GM18868 (cell line): ENCODE data around the gene IGFBP7.
"Not testable (repeated sequence)": the region's sequence is repeated elsewhere in the genome, so short reads cannot be mapped to it uniquely, and the experiment has no call there.

Experiments
- ATAC-seq: cut with Tn5 transposase; IDR thresholded peaks from one replicate; pipeline ENCODE4 v1.9.1; 2021; ENCODE audit warnings: mild to moderate bottlenecking, moderate library complexity; ENCODE audit not compliant: unreplicated experiment

The IGFBP7 gene

DNA sequence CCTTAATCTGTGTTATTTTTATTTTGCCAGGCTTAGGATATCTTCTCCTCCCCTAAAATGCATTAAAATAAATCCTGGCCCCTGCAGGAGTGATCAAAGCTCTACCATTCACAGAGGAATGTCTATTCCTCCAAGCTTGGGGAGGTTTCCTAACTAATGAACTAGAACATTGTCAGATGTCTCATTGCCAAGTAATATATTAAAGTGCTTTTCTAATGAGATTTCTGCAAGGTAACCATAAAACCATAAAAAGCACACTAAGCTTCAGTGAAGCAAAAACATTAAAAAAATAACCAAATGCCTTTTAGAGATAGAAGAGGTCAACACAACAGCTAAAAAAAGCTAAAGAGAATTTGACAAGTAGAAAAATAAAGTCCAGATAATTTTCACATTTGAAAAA lies 34.8 kb downstream of the IGFBP7 start:
- ATAC-seq: no peak

DNA sequence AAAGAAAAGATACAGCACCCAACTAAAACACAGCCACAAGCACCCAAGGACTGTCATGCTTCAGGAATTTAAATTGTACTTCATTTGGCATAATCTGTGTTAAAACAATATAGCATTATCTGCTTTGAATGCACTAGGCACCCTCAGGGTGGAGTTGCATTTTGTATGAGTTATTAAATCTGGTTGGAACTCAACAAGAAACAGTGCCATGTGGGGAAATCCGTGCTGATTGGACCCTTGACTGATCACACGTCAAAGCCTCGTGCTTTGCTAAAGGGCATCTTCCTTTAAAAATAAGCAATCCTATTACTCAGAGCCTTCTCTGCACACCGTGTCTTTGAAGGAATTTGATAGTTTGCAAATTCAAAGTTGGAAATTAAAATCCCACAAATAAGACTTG lies 35.4 kb downstream of the IGFBP7 start:
- no peak for ATAC-seq

DNA sequence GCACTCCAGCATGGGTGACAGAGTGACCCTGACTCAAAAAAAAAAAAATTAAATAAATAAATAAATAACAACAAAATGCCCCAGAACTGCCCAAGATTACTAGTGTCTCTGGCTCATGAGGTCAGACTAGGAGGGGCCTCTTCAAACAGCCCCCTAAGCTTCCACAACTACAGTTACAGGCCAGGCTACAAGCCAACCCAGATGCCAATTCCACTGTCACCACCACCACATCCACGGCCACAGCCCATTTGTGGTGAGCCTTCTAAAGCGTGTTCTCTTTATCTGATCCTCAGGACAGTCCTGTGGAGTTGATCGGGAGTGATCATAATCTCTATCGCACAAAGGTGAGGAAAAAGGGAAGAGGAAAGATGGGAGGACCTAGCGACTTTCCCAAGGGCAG lies 36.6 kb downstream of the IGFBP7 start:
- ATAC-seq: no peak

DNA sequence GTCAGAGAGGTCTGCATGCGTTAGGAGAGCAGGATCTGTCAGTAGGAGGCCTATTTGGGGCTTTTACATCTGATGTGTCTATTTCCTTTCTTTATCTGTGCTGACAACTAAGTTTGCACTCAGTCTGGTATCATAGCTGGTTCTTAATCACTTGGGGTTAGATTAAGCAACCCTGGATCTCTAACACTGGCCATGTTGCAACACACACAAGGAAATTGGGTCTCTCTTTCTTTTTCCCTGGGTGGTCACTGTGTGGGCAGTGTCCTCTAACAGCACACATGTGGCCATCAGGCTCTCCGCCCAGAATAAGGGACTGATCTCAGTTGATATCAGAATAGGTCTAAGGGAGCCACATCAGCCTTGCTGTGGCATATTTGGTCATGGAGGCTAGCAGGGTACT lies 38.9 kb downstream of the IGFBP7 start:
- ATAC-seq: no peak

DNA sequence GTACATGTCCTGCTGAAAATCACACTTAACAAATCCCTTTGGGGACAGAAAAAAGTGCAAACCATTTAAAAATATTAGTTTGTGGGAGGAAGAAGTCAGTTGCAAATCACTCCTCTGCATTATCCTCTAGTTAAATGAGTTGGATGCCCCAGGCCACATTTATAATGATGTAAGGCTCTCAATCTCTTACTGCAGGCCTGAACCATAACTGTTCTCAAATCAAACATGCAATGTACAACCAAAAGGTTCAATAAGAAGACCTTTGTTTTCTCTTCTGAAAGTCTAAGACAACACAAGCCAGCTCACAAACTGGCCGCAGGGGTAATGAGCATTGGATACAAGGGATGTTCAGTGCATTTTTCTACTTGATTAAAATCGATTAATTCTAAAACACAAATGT lies 39.7 kb downstream of the IGFBP7 start:
- ATAC-seq: no peak

DNA sequence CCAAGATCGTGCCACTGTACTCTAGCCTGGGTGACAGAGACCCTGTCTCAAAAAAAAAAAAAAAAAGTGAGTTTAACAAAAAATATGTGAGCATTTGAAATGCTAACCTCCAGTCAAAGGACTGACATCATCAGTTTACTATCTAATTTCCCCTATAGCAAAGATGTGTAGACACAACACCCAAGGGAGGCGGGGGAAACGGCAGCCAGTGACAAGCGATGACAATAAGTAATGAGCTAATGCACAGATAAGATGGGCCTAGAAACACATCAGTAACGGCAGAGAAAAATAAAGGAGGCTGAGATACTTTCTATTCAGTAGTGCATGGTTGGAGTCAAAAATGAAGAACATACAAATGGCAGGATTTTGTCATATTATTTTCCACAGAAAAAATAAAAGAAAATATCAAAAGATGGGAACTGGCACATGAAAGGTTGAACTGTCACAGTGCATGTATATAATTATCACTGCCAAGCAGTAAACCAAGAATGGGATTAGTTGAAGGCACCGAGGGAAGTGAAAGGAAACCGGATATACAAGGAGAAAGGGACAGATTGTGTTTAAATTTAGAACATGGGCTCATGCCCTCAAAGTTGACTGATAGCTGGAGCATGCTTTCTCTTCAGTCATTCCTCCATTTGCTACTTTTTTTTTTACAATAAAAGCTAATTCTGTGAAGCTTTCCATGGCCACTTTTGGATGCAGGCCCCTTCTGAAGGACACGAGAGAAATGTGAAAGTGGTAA lies 41.8 kb downstream of the IGFBP7 start:
- ATAC-seq: no peak

DNA sequence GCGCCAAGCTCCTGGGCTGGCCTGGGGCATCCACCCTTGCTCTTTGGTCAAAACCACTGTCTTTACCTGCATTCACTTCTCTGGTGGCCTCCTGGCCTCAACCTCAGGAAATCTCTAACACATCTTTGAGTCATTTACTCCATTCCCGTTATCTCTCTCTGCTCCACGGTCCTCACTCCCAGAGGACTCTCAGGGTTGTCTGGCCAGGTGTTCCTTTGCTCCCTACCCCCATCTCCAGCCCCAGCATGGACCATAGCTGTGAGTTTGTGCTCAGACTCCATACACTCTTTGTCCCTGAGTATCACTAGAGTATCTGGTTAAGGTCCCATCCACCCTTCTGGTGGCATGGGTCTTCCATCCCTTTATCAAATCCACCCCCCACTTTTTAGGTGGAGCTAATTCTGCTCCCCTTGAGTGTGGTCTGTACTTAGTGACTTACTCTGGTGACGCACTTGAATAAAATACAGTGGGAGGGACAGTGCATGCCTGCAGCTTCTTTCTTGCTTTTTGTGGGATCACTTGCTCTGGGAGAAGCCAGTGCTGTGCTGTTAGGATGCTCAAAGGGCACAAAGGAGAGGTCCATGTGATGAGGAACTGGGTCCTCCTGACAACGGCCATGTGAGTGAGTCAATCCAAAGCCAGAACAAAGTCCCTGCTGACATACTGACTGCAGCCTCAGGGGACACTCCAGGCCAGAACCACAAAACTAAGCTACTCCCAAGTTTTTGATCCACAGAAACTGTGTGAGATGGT lies 44.3 kb downstream of the IGFBP7 start:
- ATAC-seq: no peak

DNA sequence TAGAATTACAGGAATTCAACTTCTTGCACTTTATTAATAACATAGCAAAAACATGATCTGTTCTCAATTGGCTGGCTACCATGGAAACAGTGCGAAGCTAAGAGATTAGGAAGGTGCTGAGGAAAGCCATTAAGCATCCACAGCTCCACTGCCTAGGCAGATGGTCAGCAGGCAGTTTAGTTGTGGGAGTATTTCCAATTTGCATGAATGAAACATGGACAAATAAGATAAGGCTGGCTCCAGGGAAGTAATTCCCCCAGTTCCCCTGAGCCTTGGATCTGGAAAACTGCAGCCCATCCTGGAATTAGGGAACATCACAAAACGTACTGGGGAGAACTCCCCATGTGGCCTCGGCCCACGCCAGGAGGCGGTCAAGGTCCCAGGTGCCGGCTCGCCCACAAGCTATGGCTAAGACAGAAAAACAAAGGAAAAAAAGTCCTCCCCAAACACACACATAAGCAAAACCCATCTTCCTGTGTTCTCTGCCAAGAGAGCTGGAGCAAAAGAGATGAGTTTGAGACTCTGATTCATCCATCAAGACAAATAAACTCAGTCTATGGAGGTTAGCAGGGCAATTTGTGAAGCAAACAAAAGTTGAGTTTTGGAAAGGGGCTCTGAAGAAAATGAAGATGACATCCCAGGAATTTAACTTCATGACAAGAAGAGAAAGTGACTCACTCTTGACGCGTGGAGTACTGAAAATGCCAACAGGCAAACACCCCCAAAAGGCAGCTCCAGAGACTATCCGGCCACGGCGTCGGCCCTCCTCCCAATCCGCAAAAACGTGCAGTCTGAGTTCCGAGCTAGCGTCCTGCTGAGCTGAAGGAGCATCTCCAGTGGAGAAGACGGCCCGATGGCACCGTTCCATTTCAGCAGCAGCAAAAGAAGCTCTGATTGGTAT lies 45.1 kb downstream of the IGFBP7 start:
- no peak for ATAC-seq

DNA sequence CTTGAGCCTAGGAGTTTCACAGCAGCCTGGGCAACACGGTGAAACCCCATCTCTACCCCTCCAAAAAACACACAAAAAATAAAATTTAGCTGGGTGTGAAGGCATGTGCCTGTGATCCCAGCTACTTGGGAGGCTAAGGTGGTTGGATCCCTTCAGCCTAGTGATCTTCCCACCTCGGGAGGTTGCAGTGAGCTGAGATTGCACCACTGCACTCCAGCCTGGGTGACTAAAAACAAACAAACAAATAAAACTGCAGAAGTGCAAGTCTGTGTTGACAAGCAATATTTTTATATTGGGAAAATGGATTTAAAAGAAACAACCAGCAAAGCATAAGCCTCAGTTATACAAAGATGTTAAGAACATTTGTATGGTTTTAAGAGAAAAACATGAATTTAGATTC lies 46.1 kb downstream of the IGFBP7 start:
- ATAC-seq: no peak

DNA sequence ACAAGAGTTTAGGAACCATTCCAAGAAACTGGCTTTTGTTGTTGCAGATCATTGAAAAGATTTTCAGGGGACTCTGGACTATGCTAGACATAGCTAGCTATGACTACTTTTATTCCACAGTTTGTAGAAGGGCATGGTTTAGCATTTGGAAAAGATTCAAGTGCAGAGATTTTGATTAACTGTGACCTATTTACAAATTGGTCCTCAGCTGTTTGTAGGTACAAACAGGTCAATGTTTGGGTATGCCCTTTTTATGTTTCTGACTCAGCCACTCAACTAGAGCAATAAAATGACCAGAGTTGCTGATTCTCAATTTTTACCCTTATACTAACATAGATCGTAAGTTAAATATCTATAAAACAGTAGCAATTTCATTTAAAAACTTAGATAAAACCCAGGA lies 46.7 kb downstream of the IGFBP7 start:
- no peak for ATAC-seq

DNA sequence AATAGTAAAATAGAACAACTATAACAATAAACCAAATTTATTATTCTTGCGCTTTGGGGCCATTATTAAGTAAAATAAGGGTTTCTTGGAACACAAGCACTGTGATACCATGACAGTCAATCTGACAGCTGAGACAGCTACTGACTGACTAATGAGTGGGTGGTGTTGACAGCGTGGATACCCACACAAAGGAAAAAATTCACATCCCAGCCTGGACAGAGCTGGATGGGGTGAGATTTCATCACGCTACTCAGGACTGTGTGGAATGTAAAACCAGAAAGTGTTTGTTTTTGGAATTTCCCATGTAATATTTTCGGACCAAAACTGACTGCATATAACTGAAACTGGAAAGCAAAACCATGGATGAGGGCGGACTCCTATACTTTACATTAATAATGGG lies 48.8 kb downstream of the IGFBP7 start:
- no peak for ATAC-seq

DNA sequence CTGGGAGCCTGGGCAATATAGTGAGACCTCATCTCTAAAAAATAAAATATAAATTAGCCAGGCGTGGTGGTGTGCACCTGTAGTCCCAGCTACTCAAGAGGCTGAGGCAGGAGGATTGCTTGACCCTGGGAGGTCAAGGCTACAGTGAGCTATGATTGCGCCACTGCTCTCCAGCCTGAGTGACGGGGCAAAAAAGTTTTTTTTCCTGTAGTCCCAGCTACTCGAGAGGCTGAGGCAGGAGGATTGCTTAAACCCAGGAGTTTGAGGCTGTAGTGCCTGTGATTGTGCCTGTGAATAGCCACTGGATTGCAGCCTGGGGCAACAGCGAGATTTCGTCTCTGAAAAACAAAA lies 49.5 kb downstream of the IGFBP7 start:
- not testable (repeated sequence) for ATAC-seq

DNA sequence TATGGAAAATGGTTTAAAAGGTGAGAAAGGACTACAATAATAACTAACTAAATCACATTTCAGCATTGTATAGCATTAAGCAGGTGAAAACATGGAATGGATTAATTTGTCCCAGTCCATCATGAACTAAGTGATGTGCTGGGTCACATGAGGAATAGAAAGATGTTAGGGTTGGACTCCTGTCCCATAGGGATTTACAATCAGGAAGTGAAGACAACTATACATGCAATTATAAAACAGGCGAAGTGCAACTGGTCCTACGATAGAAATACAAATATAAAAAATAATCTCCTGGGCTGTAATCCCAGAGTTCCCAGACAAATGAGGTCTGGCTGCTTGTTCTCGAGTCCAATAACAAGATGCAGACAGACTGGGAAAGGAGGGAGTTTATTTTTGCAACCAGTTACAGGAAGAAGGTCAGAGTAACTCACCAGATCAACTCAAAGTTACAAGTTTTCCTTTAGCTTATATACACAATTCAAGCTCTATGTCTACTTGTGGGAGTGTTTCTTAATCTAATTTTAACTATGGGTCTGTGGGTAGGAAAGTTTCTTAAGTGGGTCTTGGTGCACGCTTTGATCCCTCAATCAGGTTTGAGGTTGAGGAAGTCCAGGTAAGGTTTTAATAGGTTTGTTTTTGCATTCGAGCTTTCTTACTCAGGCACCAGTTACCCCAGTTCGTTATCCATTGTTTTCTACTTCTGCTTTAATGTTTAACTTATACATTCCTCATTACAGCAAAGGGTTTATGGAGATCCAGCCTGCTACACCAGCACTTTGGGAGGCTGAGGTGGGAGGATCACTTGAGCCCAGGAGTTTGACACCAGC lies 50.1 kb downstream of the IGFBP7 start:
- ATAC-seq: no peak

DNA sequence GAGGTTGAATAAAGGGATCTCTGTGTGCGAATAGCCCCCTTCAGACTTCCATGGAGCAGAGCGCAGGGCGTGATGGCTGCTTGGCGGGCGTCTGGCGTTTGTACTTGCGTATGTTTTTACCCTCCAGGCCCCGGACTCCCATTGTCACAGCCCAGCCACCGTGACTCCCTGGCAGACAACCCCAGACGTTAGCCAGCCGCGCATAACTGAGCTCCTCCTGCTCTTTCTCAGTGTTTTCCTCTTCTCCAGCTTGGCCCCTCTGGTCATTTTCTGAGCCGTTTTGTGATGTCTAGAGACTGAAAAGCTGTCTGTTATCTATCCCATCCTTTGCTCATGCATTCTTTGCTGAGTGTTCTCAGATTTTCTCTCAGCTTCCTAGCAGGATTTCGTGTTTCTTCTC lies 54.3 kb downstream of the IGFBP7 start:
- ATAC-seq: no peak

DNA sequence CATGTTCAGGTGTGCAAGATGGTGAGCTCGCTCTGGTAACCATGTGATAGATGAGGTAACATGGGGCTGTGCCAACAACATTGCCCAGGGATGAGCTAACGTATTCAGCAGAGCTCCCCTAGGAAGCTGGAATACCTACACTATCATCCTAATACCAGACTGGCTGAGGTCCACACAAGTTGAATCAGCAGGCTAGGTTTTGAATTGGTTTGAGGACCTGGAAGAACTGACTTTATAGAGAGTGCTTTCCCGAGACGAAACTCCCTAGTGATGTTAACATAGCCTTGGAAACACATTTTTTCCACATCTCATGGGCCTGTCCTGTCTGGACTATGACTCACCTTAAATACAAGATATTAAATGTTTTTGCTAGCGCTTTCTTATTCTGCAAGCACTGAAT lies 56.7 kb downstream of the IGFBP7 start:
- ATAC-seq: no peak

DNA sequence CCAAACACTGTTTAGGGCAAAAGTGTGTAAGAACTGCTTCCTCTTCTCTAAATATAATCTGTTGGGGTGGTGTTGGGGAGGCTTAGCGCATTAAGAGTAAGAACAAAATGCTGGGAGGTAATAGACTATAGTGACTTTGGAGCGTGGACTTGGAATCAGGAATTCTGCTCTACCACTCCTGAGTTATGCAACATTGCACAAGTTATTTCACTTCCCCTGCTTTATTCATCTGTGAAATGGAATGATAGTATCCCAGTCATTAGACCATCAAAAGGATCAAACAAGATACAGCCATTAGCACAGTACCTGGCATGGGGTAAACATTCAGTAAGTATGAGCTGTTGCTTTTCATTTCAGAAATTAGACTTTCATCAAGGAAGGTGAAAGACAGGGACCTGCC lies 58.7 kb downstream of the IGFBP7 start:
- no peak for ATAC-seq

DNA sequence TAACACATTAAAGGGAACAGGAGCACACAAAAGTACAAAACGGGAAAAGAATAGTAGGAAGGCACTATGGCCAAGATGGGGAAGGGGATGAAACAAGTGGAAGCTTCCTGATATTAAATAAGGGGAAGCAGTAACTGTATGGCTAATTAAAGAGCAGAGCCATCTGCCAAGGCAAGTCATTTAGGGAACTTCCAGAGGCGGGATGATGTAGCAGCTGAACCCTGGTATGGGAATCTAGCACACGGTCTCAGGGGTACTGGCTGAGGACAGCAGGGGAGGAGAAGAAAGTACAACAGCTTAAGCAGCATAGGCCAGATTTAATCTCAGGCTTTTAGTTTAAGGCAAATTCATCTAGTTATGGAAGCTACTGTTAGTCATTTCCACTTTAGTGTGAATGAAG lies 59.1 kb downstream of the IGFBP7 start:
- no peak for ATAC-seq

DNA sequence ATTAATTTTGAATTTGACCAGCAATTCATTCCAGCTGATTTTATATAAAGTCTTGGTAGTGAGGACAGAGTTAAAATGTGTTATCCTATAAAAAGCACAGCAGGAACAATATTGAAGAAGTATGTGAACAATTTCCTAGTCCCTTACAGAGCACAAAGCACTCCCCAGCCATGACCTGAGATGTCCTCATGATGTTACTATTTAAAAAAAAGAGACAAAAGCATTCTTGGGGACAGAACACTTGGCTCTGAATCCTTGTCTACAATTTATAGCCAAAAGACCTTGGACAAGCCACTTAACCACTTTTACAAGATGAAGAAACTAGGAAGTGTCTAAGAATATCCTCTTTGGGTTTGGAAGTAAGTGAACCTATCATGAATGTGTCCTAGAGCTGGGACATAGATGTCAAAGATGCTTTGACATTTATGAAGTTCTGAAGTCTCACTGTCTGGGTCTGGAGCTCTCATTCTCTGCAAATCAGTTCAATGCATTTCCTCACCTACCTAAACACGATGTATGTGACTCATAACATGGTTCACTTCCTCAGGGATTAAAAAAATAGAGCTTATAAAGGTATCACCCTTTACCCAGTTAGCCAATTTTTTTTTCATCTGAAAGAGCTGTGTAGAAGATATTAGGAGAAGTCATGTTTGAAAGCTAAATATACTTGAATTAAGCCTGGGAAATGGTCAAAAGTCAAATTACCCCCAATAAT lies 61.4 kb downstream of the IGFBP7 start:
- ATAC-seq: no peak

DNA sequence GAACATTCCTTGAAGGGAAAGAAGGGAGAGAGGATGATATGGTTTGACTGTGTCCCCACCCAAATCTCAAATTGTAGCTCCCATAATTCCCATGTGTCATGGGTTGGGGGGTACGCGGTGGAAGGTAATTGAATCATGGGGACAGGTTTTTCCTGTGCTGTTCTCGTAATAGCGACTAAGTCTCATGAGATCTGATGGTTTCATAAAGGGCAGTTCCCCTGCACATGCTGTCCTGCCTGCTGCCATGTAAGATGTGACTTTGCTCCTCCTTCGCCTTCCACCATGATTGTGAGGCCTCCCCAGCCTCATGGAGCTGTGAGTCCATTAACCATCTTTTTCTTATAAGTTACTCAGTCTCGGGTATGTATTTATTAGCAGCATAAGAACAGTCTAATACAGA lies 63.1 kb downstream of the IGFBP7 start:
- not testable (repeated sequence) for ATAC-seq

DNA sequence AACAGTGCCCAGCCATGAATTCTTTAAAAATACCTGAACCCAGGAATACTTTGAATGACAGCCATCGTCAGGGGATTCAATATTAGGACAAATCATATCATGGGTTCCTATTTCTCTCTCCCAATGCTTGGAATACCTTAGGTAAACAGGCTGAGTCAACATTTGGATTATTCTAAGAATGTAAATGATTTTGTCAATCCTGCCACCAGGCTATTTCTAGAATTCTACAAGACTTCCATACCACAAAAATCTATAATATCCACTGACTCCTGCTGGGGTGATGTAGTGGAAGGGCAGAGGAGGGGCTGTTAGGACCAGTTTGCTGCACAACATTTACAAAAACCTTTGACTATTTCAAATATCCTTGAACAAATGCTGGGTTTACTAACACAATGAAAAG lies 65.2 kb downstream of the IGFBP7 start:
- no peak for ATAC-seq
